Stomach (tissue), 9 donors: ENCODE results near the gene PLP1. TPM values are rescaled to one million over a fixed set of nuclear protein-coding genes. Genes with fewer than 3 reads are reported as not detected.
"Not testable (repeated sequence)": the region's sequence is repeated elsewhere in the genome, so short reads cannot be mapped to it uniquely, and the experiment has no call there.

Experiments used
- DNase-seq, 2 donors: peaks; one replicate each; pipeline versions ENCODE4 v3.0.0 to v3.0.0-alpha.2; 2013 to 2019
- H3K27ac ChIP-seq, 5 donors: fragments of 200-600 bp in 4 of 5; sonication (generic) in 4 of 5; one replicate each; pipeline ENCODE4 v1.5.1; 2013 to 2019; ENCODE audit warnings: mild to moderate bottlenecking in 1 of 5, moderate library complexity in 1 of 5
- H3K27me3 ChIP-seq, 3 donors: fragments of 200-600 bp; sonication (generic); one replicate each; pipeline ENCODE4 v1.5.1; 2017 to 2019; ENCODE audit warnings: mixed run types in 1 of 3
- H3K36me3 ChIP-seq, 4 donors: fragments of 200-600 bp; sonication (generic); 1 replicate in 3 of 4; 2 replicates in 1 of 4; pipeline ENCODE4 v1.5.1; 2016 to 2019
- H3K4me1 ChIP-seq, 4 donors: fragments of 200-600 bp; sonication (generic); one replicate each; pipeline ENCODE4 v1.5.1; 2016 to 2019
- H3K4me3 ChIP-seq, 4 donors: fragments of 200-600 bp; sonication (generic) in 3 of 4; one replicate each; pipeline ENCODE4 v1.5.1; 2016 to 2019; ENCODE audit warnings: mild to moderate bottlenecking in 1 of 4
- H3K9me3 ChIP-seq, 4 donors: fragments of 200-600 bp; sonication (generic); one replicate each; pipeline ENCODE4 v1.5.1; 2016 to 2019
- EP300 ChIP-seq: sonication (generic); formaldehyde crosslinking; IDR thresholded peaks from one replicate; pipeline ENCODE4 v1.6.1; 2017; ENCODE audit warnings: antibody characterized with exemption
- POLR2A ChIP-seq, 4 donors: fragments of 450-650 bp; IDR thresholded peaks; one replicate each; pipeline ENCODE4 v1.6.1; 2016; ENCODE audit warnings: antibody characterized with exemption in 4 of 4, control low read depth in 2 of 4, mild to moderate bottlenecking in 1 of 4, moderate library complexity in 1 of 4
- POLR2AphosphoS5 ChIP-seq, 3 donors: sonication (generic); formaldehyde crosslinking; IDR thresholded peaks; one replicate each; pipeline ENCODE4 v1.6.1; 2016; ENCODE audit warnings: antibody characterized with exemption in 3 of 3
- WGBS, 5 donors: extraction: QIAGEN DNeasy Blood & Tissue Kit in 3 of 5; methylation state at CpG; one replicate each; pipeline versions ENCODE4 v1.1.5 to v1.1.7; 2013 to 2018; 5-methylcytosine and 5-hydroxymethylcytosine counted together
- intact Hi-C: fragments of 100-400 bp; cut with DNase I; formaldehyde crosslinking; loops from one replicate; pipeline ENCODE4 v1.15.1; 2023; ENCODE audit warnings: low total_unique reads
- polyA plus RNA-seq, 3 donors: library from polyadenylated mRNA; stranded (reverse); fragments of 200-250 nt; gene quantifications; one replicate each; pipeline ENCODE4 v1.2.3, GENCODE V29; 2013
- total RNA-seq, 5 donors: library from RNA; depleted of rRNA; stranded (reverse); fragments of >200 nt; gene quantifications; one replicate each; pipeline versions ENCODE4 v1.1.0 to v1.2.3, GENCODE V29; 2014 to 2016
- TF ChIP-seq, protein P1 (sequence below), 7 experiments: fragments of 450-650 bp in 4 of 7; fragments of 200-600 bp in 3 of 7; sonication (generic) in 3 of 7; IDR thresholded peaks; one replicate each; pipeline ENCODE4 v1.5.1; 2016 to 2019; ENCODE audit warnings: antibody characterized with exemption in 7 of 7, control low read depth in 2 of 7, mild to moderate bottlenecking in 1 of 7
- donor health status: healthy with polysubstance abuse.
- donor health status: Bipolar disorder and iron deficiency.
- donor health status: healthy.

PLP1 gene
- total and polyA plus RNA-seq, 8 donors: 2.2 to 36.9 (median 6.3) TPM

DNA sequence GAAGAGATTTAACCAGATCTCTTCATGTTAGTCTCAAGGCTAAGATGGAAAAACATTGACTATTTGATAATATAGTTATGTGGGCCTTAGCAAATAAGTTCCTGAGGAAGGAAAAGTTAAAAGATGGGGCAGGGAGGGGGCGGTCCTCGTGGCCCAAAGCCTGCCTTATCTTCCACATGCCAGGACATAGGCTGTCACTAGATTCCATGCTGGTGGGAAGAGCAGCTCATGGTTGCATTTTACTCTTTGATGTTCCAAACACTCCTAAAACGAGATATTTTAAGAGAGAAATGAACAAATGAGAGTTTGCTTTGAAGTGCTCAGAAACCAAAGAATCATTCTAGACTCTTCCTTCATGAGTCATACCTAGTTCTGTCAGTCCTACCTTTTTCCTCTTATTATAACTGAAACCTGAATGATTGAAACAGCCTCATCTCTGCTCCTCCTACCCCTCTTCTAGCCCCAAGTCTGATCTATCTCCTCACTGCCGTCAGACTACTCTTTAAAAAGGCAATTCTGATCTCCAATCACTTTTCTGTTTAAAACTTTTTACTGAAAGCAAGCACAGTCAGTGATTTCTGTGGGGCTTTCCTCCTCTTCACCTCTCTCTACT, 30.3 kb downstream of the PLP1 start:
- Histone ChIP-seq H3K4me3 (no peak overlapping the region), H3K9me3 (no peaks in the 10 kb centered on the region), H3K27ac (no peak overlapping the region), H3K36me3 (no peaks in the 10 kb centered on the region), H3K4me1 (no peaks in the 10 kb centered on the region), H3K27me3 (peaks cover 0 to 10% (median 0%) of the 10 kb centered on the region in 3 donors)
- TF ChIP-seq EP300: no peak
- TF ChIP-seq, protein P1, sequence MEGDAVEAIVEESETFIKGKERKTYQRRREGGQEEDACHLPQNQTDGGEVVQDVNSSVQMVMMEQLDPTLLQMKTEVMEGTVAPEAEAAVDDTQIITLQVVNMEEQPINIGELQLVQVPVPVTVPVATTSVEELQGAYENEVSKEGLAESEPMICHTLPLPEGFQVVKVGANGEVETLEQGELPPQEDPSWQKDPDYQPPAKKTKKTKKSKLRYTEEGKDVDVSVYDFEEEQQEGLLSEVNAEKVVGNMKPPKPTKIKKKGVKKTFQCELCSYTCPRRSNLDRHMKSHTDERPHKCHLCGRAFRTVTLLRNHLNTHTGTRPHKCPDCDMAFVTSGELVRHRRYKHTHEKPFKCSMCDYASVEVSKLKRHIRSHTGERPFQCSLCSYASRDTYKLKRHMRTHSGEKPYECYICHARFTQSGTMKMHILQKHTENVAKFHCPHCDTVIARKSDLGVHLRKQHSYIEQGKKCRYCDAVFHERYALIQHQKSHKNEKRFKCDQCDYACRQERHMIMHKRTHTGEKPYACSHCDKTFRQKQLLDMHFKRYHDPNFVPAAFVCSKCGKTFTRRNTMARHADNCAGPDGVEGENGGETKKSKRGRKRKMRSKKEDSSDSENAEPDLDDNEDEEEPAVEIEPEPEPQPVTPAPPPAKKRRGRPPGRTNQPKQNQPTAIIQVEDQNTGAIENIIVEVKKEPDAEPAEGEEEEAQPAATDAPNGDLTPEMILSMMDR (IDR thresholded peaks at IDR 0.05): no peak
- TF ChIP-seq POLR2AphosphoS5 (IDR thresholded peaks at IDR 0.05): no peak
- TF ChIP-seq POLR2A (IDR thresholded peaks at IDR 0.05): no peak
- no peak for DNase-seq
- intact Hi-C loops: no loop called here
- 33 to 50% (median 36%) methylated on average over 4 of the region's 4 CpGs for WGBS, 5 donors

DNA sequence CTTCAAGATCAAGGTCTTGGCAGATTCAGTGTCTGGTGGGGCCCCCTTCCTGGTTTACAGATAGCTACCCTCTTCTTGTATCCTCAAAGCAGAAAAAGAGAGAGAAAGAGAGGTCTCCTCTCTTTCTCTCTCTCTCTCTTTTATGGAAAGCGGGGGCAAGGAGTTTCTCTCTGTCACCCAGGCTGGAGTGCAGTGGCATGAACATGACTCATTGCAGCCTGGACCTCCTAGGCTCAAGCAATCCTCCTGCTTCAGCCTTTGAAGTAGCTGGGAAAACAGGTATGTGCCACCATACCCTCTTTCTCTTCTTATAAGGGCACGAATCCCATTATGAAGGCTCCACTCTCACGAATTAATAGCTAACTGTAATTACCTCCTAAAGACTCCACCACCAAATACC, 35.2 kb downstream of the PLP1 start:
- H3K9me3 ChIP-seq: no peaks in the 10 kb centered on the region
- DNase-seq: no peak
- WGBS, 5 donors: 55 to 94% (median 81%) methylated on average over 3 of the region's 3 CpGs
- TF ChIP-seq POLR2A (IDR thresholded peaks at IDR 0.05) (no peak), EP300 (no peak), POLR2AphosphoS5 (IDR thresholded peaks at IDR 0.05) (no peak)
- TF ChIP-seq, protein P1 (IDR thresholded peaks at IDR 0.05): no peak
- H3K27me3 ChIP-seq: peaks cover 0 to 10% (median 0%) of the 10 kb centered on the region in 3 donors
- intact Hi-C loops: loop anchor here (10.0 kb wide), 1 partner anchor 277 kb away; no protein-coding TSS in a partner anchor
- H3K4me1 ChIP-seq: no peaks in the 10 kb centered on the region
- H3K27ac ChIP-seq: no peak overlapping the region
- H3K36me3 ChIP-seq: no peaks in the 10 kb centered on the region
- no peak overlapping the region for H3K4me3 ChIP-seq

DNA sequence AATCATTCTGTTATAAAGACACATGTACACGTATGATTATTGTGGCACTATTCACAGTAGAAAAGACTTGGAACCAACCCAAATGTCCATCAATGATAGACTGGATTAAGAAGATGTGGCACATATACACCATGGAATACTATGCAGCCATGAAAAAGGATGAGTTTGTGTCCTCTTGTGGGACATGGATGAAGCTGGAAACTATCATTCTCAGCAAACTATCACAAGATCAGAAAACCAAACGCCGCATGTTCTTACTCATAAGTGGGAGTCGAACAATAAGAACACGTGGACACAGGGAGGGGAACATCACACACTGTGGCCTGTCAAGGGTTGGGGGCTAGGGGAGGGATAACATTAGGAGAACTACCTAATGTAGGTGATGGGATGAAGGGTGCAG, 40.5 kb downstream of the PLP1 start:
- H3K36me3 ChIP-seq, H3K27me3 ChIP-seq, DNase-seq, H3K4me3 ChIP-seq, H3K27ac ChIP-seq, H3K9me3 ChIP-seq, H3K4me1 ChIP-seq: not testable (repeated sequence)
- WGBS, 5 donors: 42 to 59% (median 48%) methylated on average over 5 of the region's 5 CpGs
- intact Hi-C loops: loop anchor here (10.0 kb wide), 1 partner anchor 282 kb away; no protein-coding TSS in a partner anchor

DNA sequence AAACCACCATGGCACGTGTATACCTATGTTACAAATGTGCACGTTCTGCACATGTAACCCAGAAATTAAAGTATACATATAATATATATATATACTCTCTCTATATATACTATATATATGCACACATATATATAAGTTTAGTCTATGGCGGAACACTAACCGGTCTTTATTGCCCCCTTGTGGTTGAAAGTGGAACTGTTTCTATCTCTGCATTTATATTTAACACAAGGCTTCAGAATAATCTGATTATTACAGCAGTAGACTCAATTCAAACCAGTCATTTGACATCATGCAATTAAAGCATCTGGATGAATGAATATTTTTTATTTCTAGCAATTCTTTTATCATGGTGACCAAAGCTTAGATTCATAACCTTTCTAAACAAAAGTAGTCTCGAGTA, 40.9 kb downstream of the PLP1 start:
- Histone ChIP-seq H3K27ac (no peak overlapping the region), H3K4me1 (no peaks in the 10 kb centered on the region), H3K36me3 (no peaks in the 10 kb centered on the region), H3K27me3 (no peaks in the 10 kb centered on the region), H3K4me3 (no peak overlapping the region), H3K9me3 (no peaks in the 10 kb centered on the region)
- TF ChIP-seq POLR2AphosphoS5 (IDR thresholded peaks at IDR 0.05) (no peak), POLR2A (IDR thresholded peaks at IDR 0.05) (no peak), EP300 (no peak)
- TF ChIP-seq, protein P1 (IDR thresholded peaks at IDR 0.05): peak in 4 of 7 experiments; percentile 58 to 92 (median 84)
- intact Hi-C loops: loop anchor here (10.0 kb wide), 1 partner anchor 283 kb away; no protein-coding TSS in a partner anchor
- WGBS, 5 donors: 14 to 18% (median 15%) methylated on average over 5 of the region's 5 CpGs
- peak in 1 of 2 donors; percentile 80 for DNase-seq
